Measurements from ENCODE around the gene PPDPF. TPM values are rescaled to one million over a fixed set of nuclear protein-coding genes. Genes with fewer than 3 reads are reported as not detected.

The PPDPF gene
- polyA plus RNA-seq, 2 of the 4 experiments (the other 2 are of a cell fraction) = 7.7 to 217 TPM

DNA sequence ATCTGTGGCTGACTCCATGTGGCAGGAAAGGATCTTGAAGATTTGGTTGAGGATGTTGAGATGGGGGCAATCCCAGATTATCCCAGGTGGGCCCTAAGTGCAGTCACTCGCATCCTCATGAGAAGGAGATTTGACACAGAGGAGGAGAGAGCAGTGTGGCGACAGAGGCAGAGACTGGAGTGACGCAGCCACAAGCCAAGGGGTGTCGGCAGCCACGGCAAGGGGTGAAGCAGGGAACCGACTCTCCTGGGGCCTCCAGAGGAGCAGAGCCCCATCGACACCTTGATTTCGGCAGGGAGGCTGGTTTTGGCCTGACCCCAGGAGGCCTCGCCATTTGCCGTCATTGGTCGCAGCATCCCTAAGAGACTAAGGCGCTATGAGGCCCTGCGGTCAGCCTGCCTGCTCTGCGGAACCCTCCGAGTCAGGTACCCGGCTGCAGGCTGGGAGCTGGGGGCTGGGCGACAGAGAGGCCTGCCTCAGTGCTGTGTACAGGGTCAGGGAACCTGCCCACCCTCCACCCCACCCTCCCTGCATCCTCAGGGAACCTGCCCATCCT, 34.2 kb upstream of the PPDPF start (continued):
- TF ChIP-seq REST (IDR thresholded peaks at IDR 0.05) (no peak), POLR2A (IDR thresholded peaks at IDR 0.05; ENCODE audit: low read length) (no peak), CBX2 (IDR thresholded peaks at IDR 0.05; ENCODE audit: borderline replicate concordance, low read depth) (no peak), POLR2AphosphoS2 (conservative IDR thresholded peaks at IDR 0.05; ENCODE audit: low read length) (no peak), RCOR1 (IDR thresholded peaks at IDR 0.05; ENCODE audit: low read depth, low read length) (no peak), CHD4 (IDR thresholded peaks at IDR 0.05; ENCODE audit: borderline replicate concordance) (no peak), TP53 (CRISPR knock-in tag; IDR thresholded peaks at IDR 0.05) (no peak), MYC (IDR thresholded peaks at IDR 0.05; ENCODE audit: borderline replicate concordance, low read length) (no peak)
- TF ChIP-seq, protein P1, sequence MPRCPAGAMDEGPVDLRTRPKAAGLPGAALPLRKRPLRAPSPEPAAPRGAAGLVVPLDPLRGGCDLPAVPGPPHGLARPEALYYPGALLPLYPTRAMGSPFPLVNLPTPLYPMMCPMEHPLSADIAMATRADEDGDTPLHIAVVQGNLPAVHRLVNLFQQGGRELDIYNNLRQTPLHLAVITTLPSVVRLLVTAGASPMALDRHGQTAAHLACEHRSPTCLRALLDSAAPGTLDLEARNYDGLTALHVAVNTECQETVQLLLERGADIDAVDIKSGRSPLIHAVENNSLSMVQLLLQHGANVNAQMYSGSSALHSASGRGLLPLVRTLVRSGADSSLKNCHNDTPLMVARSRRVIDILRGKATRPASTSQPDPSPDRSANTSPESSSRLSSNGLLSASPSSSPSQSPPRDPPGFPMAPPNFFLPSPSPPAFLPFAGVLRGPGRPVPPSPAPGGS (IDR thresholded peaks at IDR 0.05) = no peak

GRCh38 chr20:63487116-63487764, 33.3 kb upstream of the PPDPF start:
- DNase-seq (ENCODE audit: low read depth in 1 of 2, low spot score in 1 of 2) = no peak
- ChIA-PET CTCF (interaction anchor here (1.9 kb wide), 1 partner anchor 9 kb away, joined by 11 read pairs; no protein-coding TSS in a partner anchor), POLR2A (no interaction called here)
- ATAC-seq = no peak
- H3K4me3 ChIP-seq = no peak overlapping the region
- H3K4me1 ChIP-seq = peaks cover 12% of the 10 kb centered on the region; the same call in 2 of the 3 replicates
- no peaks in the 10 kb centered on the region for H3K9me3 ChIP-seq
- H3K27ac ChIP-seq = no peak overlapping the region
- 90% methylated on average over 7 of the region's 14 CpGs for WGBS (ENCODE audit: missing lambda C conversion rate)
- FAIRE-seq = no peak
- no peak overlapping the region for H3K4me2 ChIP-seq
- TF ChIP-seq, protein P1 (IDR thresholded peaks at IDR 0.05) = no peak
- TF ChIP-seq EHF (CRISPR knock-in tag; IDR thresholded peaks at IDR 0.05) (no peak), EHMT2 (IDR thresholded peaks at IDR 0.05; ENCODE audit: low read depth) (no peak), MYC (IDR thresholded peaks at IDR 0.05; ENCODE audit: borderline replicate concordance, low read length) (no peak), EP300 (IDR thresholded peaks at IDR 0.05) (no peak), RFX5 (IDR thresholded peaks at IDR 0.05) (no peak), HOXB13 (CRISPR knock-in tag; IDR thresholded peaks at IDR 0.05; ENCODE audit: low read depth) (no peak), NR3C1 (IDR thresholded peaks at IDR 0.05) (no peak), REST (IDR thresholded peaks at IDR 0.05) (no peak), ZFP36 (IDR thresholded peaks at IDR 0.05; ENCODE audit: borderline replicate concordance, partially characterized antibody) (no peak), BHLHE40 (IDR thresholded peaks at IDR 0.05; ENCODE audit: low read depth, low read length) (no peak), POLR2A (IDR thresholded peaks at IDR 0.05; ENCODE audit: low read length) (no peak), RAD21 (conservative IDR thresholded peaks at IDR 0.05 in 1 of 2, IDR thresholded peaks at IDR 0.05 in 1 of 2) (no peak), MAX (IDR thresholded peaks at IDR 0.05) (no peak), NFE2L2 (conservative IDR thresholded peaks at IDR 0.05; ENCODE audit: low read length) (no peak), TFCP2L1 (CRISPR knock-in tag; IDR thresholded peaks at IDR 0.05) (no peak)
- TF ChIP-seq, protein P2, sequence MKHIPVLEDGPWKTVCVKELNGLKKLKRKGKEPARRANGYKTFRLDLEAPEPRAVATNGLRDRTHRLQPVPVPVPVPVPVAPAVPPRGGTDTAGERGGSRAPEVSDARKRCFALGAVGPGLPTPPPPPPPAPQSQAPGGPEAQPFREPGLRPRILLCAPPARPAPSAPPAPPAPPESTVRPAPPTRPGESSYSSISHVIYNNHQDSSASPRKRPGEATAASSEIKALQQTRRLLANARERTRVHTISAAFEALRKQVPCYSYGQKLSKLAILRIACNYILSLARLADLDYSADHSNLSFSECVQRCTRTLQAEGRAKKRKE (CRISPR knock-in tag; IDR thresholded peaks at IDR 0.05; ENCODE audit: low read depth) = no peak
- TF ChIP-seq, protein P3, sequence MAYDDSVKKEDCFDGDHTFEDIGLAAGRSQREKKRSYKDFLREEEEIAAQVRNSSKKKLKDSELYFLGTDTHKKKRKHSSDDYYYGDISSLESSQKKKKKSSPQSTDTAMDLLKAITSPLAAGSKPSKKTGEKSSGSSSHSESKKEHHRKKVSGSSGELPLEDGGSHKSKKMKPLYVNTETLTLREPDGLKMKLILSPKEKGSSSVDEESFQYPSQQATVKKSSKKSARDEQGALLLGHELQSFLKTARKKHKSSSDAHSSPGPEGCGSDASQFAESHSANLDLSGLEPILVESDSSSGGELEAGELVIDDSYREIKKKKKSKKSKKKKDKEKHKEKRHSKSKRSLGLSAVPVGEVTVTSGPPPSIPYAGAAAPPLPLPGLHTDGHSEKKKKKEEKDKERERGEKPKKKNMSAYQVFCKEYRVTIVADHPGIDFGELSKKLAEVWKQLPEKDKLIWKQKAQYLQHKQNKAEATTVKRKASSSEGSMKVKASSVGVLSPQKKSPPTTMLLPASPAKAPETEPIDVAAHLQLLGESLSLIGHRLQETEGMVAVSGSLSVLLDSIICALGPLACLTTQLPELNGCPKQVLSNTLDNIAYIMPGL (CRISPR knock-in tag; IDR thresholded peaks at IDR 0.05; ENCODE audit: borderline replicate concordance) = no peak

Measured in A549 (cell line).